HG03571 (cell line): Measurements from ENCODE around the gene RAPGEF5.

Experiments
- ATAC-seq: cut with Tn5 transposase; IDR thresholded peaks from one replicate; pipeline ENCODE4 v1.9.1; 2021; ENCODE audit not compliant: unreplicated experiment

RAPGEF5 gene

DNA sequence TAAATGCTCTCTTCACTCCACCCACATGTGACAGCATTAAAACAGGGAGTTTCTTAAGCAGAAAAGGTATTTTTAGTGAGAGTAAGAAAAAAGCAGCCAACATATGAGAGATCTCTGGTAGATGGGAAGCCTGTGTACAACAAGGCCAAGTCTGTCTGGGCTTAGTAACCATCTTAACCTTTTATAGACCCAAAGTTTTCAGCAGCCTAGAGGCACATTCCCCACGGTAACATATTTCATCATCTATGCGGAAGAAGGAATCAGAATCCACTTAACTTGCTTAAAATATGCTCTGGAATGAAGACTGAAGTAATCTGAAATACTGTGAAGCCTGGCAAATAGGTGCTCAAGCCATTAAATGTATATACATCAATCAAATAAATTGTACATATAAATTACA lies 127.8 kb downstream of the RAPGEF5 start:
- ATAC-seq: no peak

DNA sequence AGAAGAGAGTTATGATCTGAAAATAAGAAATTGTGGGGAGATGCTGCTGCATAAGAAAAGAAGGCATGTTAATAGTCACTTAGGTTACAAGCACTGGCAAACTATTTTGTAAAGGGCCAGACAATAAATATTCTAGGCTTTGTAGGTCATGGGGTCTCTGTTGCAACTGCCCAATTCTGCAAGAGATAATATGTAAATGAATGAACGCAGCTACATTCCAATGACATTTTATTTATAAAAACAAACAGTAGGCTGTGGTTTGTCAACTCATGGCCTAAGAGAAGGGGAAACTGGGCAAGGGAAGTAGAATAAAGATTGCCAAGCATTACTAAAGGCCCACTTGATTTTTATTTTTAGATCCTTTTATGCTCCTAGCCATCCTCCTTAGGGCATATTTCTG lies 133.1 kb downstream of the RAPGEF5 start:
- ATAC-seq: no peak

DNA sequence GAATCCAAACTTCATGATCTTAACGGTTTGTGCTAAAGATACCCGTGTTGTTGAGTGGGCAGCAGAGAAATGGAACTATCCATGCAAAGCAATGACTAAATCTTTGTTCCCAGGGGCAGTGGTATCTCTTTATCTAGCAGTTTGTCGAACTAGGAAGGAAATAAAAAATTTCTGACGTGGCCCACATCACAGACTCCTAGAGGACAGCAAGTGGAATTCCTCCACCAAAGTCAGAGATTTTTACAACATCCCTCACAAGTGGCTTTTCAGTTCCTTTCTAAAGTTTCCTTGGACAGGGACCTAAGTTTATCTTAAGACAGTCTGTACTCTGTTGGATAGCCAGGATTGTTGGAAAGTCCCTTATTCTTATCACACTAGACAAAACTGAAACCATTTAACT lies 136.0 kb downstream of the RAPGEF5 start:
- no peak for ATAC-seq

DNA sequence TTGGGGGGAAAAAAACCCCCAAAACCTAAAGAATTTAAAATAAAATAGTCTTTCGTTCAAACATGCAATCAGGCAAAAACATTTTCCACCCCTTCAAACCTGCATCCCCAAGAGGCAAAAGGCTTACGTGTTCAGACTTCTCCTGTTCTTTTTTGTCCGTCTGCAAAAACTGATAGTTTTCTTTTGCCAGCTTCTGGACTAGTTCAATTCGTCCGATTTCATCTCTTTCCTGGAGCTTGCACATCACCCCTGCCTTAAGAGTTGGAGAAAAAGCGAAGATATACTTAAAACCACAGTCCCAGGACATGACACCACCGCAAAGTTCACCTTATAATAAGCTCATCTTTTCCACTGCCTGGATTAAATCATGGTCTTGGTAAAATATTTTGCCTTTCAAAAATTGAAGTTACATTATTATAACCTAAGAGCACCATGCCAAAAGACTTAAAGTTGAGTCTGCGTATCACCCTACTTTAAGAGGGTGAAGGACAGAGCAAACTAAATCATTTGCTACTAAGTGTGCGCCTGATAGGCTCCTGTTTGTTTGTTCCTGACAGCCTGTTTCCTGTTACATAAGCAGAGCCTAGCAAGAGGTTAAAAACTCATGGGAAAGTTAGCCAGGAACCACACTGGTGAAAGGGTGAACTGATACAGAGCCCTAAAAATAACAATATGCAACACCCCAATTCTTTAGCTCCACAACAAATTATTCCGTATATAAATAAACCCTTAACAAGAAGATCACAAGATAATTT lies 137.0 kb downstream of the RAPGEF5 start:
- ATAC-seq: no peak

DNA sequence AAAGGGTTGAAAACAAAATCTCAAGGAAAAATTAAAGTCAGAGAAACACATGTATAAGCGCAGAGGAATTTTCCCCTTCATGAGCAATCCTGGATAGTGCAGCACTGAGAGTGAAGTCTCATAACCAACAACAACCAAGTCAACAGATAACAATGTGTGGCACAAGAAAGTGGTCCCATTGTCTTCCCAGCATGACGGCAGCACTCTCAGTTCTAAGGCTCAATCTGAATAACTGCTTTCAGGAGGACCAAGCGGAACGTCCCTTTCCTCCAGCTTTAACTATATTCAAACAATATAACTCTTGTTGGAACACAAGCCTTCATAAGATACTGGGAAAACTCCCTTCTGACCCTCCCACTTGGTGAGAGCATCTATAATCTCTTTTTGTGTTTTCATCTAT lies 137.9 kb downstream of the RAPGEF5 start:
- ATAC-seq: no peak

DNA sequence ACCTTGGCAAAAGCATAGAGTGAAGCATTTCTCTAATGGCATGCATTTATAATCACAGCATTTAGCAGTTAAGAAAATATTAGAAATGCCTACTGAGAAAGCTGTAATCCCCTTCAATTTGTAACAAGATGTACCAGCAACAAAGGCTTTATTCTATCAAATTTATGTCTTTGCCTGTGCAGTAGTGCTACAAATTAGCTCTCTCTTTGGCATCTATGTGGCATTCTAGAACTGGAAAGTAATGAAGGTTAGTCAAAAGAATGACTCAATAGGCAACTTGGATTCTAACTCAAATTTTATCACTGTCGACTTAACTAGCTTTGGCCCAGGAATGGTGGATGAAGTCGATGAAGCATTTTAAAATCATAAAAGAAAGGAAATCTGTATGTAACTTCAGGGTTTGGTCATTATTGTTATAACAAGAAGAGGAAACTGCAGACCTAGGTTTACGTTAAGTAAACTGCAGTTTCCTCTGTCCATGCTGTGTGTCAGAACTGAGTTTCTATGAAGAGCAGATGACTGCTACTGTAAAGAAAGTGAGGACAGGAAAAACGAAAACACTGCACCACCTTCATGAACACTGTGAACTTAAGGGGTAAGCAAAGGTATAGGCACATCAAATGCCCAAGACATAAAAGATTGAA lies 140.0 kb downstream of the RAPGEF5 start:
- no peak for ATAC-seq

DNA sequence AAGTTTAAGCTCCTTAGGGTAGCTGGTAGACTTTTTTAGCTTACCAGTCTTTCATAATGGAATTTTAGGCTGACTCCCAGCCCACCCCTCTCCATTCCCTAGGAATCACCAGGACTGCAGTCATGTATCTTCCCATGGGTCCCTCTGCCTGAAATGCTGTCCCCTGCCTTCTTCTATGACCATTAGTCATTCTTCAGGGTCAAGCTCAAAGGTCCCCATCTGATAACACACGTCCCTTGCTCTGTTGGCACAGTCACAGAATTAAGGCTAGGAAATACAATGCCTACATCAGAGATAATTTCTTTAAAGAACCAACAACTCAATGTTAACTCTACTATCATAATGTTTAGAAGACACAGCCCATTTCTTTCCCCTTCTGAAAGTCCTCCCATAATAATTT lies 140.6 kb downstream of the RAPGEF5 start:
- ATAC-seq: no peak

DNA sequence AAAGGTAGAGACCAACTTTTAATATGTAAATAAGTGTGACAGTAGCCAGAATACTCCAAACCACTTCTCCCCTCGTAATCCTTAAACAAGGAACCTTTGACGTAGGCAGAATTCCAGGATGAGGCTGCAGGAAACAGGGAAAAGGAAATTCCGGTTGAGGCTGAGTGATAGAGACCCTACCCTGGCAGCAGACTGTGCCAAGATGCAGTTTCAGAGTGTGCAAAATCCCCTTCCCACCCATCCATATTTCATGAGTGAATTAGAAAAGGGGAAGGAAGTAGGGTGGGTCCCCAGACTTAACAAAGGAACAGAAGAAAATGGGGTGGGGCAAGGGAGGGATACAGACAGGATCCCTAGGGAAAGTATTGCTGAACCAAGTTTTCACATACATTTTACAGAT lies 143.0 kb downstream of the RAPGEF5 start:
- ATAC-seq: no peak

DNA sequence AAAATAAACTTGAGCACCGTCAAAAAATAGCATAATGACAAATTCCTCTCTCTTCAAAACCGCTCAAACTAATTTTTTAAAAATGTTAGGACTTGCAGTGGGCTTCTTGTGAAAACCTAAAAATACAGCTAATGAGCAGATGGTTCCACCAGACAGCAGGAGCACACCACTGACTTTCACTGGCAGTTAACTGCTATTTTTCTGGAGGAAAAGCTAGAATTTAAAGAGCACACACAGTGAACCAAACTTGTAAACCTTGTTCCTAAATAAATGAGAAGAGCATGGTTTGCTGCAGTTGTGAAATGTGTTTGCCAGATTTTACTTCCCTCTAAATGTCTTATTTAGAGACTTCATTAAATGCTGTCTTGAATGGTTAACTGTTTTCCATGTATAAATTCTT lies 143.9 kb downstream of the RAPGEF5 start:
- no peak for ATAC-seq

DNA sequence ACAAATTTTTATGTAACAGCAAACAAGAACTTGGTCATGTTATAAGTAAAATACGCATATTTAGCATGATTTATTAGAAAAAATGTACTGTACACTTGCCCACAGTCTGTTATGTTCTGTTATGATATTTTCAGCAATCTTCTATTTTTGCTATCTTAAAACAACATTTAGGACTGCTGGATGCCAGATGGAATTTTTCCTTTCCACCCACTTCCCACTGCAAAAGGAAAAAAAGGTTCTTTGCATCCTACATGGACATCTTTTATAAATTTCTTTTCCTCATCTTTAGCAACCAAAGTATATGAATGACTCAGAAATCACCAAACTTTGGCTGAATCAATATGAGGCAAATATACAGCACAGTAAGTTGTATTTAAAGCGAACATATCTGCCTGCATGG lies 146.0 kb downstream of the RAPGEF5 start:
- ATAC-seq: no peak

DNA sequence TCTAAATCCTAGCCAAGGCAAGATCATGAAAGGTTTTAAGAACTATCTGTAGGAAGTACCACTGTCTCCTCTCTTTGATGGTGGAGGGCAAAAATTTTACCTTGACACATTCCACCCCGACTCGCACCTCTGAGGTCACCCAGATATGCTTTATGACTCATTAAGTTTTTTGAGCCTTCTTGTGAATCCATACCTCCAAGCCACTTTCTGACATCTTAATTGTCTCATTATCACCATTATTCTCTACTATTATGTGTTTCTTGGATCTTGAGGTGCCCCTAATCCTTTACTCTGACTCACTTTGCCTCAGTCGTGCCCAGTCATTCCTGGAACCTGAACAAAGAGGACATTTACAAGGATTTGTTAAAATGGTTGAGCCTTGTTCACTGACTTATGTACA lies 146.6 kb downstream of the RAPGEF5 start:
- ATAC-seq: no peak

DNA sequence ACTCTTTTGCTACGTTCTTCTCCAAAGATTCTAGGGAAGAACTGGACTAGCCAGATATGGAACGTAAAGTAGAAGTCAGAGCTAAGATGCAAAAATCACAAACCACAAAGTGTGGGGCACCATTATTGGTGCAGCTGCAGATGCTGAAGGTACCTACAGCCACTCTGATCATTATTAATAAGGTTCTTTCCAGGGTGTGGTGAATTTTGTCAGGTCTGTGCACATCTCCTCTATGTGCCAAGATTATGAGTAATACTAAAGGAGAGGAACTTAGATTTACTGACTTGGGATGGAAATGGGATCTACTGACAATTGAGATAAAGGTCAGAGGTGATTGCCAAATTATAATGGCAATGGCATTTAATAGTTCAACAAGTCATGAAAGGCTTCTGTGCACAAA lies 148.2 kb downstream of the RAPGEF5 start:
- ATAC-seq: no peak

DNA sequence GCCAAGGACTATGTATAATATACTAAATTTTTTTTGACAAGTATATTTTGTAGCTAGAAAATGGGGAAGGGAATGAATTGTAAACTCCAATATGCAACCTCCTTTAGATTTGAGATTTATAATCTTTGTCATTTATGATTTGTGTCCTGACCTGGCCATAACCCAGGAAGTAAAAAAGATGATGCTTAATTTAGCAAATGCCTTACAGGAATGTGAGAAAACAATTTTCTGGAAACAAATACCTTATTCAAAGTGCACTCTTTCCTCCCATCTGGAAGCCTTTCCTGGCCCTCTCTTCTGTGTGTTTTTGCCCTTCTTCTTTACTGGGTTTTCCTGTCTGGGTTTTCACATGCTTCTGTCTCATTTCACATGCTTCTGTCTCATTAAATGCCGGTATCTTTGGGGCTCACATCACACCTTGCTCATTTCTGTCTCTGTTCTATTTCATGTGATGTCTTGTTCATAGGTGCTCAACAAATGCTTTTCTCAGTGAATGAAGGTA lies 149.2 kb downstream of the RAPGEF5 start:
- no peak for ATAC-seq

DNA sequence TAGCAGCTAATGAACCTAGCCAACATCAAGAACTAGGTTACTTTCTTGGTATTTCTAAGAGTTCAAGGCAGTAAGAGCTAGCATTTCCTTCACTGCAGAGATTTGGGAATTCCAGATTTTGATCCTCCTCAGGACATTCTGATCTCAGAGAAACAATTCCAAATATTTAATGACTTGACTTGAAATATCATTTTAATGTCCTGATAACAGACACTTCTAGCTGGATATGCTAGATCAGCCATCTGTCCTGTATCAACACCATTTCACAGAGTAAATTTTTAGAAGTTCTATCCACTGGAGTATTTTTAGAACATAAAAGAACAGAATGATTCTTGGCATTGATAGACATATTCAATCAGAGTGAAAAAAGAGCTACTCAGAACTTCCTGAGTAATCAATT lies 151.3 kb downstream of the RAPGEF5 start:
- no peak for ATAC-seq

DNA sequence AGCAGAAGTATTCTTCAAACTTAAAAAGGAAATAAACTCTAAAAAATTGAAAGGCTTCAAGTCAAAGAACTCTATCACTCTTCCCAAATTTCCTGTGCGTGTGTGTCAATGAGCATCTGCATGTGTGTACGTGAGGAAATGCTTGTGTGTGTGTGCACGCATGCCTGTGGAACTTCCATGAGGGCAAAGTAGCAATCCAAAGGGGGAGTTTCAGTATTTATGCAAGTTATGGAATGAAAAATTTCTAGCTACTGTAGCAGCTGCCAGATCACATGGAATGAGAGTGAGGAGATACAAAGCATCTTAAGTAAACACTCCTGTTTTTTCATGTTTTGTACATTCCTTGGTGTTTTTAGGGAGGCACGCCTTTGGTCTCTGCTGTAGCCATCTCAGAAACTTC lies 152.6 kb downstream of the RAPGEF5 start:
- no peak for ATAC-seq

DNA sequence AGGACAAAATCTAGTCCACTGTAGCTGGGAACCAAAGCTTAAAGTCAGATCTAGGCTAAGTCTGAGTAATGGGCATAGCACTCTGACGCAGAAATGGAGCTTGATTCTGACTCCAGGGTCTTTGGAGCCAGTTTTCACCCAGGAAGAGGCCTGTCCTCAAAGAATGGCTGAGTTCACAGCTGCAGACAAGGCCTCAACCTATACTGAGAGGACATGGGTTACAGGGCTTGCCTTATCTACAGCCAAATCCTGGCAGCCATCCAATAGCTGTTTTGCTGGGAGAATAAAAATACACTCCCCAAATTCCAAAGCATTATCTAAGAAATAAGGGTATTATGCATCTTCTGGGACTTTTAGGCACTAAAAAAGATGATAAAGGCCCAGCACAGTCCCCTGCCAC lies 154.8 kb downstream of the RAPGEF5 start:
- ATAC-seq: no peak

DNA sequence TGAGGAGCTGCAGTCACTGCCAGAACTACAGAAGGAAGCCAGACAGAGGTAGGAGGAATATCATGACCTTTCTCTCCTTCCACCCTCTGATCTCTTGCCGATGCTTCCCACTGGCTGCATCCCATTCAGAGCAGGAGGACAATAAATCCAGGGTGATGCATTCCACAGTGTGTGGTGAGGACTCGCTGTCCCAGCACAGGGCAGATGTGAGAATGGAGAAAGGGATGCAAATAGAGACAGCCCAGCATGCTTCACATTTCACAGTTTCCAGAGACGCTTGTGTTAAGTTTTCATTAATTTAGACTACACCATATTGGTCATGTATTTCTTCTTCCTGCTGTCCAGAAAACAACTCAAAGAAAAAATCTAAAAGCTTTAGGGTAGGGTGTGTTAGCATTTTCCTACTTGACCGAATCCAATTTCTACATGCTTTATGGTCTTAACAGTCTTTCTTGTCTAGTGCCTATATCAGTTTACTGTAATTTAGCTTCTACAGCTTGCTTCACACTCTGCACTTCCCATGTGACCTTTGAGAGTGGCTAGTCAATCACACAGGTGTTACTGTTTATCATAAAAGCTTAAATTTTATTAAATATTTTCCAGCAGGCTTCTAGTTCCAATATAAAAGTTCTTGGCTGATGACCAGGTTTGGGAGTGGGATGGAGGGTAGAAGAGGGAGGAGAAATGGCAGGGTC lies 155.6 kb downstream of the RAPGEF5 start:
- no peak for ATAC-seq

DNA sequence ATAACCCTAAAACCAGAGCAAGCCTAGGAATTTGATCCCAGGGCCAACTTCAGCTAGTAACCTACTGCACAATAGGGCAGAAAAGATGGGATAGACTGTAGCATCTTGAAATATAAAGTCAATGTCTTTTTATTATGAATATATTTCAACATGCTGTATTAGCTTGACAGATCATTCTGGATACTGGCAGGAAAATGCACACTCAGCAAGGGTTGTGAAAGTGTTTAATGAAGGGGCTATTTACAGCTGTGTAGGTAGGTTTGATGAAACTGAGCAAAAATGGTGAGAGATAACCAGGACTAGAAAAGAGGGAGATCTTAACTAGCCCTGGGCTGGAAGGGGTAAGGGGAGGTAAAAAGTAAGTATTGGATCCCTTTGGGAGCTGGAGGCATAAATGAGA lies 156.2 kb downstream of the RAPGEF5 start:
- no peak for ATAC-seq

DNA sequence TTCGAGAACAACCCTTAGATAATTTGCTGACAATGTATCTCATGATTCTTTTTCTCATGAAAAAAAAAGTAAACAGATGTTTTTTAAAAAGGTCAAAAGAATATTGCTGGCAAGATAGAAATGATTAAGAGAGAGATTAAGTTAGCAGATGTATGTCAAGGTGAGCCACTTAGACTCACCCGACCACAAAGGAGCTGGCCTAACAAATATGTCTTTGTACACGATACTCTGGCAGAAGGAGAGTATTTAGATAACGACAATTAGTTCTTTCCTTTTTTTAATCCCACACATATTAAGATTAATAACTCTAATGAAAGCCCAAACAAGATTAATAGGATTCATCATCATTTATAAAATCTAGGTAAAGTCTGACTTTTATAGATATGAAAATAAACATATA lies 156.7 kb downstream of the RAPGEF5 start:
- ATAC-seq: no peak

DNA sequence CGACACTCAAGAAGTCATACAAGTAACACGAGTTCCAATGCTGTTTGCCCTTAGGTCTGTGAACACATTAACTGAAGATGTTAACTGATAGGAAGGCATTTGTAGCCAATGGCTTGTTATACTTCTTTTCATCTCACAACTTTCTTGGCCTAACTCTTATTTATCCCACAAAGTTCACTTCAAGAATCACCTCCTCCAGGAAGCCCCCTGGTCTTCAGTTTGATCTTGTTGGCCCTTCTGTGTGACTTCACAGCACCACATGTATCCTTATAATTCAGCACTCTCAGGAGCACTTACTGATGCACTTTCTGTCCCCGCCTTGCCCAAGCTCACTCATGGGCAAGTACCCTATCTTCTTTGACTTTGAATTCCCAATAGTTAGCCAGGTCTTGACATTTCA lies 159.6 kb downstream of the RAPGEF5 start:
- no peak for ATAC-seq

DNA sequence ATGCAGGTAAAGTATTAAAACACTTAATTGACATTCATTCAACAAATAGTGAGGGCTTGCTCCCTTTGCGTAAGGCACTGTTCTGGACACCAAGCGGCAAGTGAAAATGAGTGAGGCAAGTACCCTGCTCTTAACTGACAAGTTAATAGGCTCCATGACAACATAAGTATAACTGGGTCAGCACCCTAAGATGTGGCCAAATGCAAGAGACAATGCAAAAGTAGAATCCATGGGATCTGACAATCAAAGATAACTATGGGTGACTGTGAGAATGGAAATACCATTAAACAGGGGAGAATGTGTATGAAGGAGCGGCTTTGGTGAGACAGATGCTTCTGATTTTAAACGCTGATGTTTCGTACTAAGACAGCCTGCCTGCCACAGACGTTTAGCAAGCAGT lies 160.5 kb downstream of the RAPGEF5 start:
- no peak for ATAC-seq
